RWPE2 (cell line): Measurements from ENCODE around the gene TEX264.

Experiments used
- ATAC-seq: fragments of 200-7000 bp; cut with Tn5 transposase; 3 replicates; pipeline ENCODE4 v1.9.1; 2021; ENCODE audit warnings: low read depth
- DNase-seq: peaks from one replicate; pipeline ENCODE4 v3.0.0-alpha.2; 2020; ENCODE audit warnings: low spot score
- H3K27ac ChIP-seq: fragments of 450-650 bp; 2 replicates; pipeline ENCODE4 v1.5.1; 2017; ENCODE audit warnings: mild to moderate bottlenecking; ENCODE audit not compliant: poor library complexity, severe bottlenecking
- H3K27me3 ChIP-seq: fragments of 250-450 bp; sonication (Bioruptor Pico); 2 replicates; pipeline ENCODE4 v1.5.1; 2021; ENCODE audit warnings: mild to moderate bottlenecking, moderate library complexity; ENCODE audit not compliant: insufficient read depth, poor library complexity, severe bottlenecking
- H3K36me3 ChIP-seq: fragments of 250-450 bp; sonication (Bioruptor Pico); 2 replicates; pipeline ENCODE4 v1.5.1; 2020; ENCODE audit warnings: low read depth, mild to moderate bottlenecking, moderate library complexity
- H3K4me1 ChIP-seq: fragments of 250-450 bp; sonication (Bioruptor Pico); 2 replicates; pipeline ENCODE4 v1.5.1; 2021; ENCODE audit warnings: mild to moderate bottlenecking, moderate library complexity; ENCODE audit not compliant: insufficient read depth, poor library complexity, severe bottlenecking
- H3K4me3 ChIP-seq: fragments of 250-450 bp; sonication (Bioruptor Pico); 2 replicates; pipeline ENCODE4 v1.5.1; 2021; ENCODE audit warnings: mild to moderate bottlenecking, moderate library complexity; ENCODE audit not compliant: severe bottlenecking
- H3K9me3 ChIP-seq: fragments of 250-450 bp; sonication (Bioruptor Pico); 2 replicates; pipeline ENCODE4 v1.5.1; 2021; ENCODE audit warnings: mild to moderate bottlenecking, moderate library complexity; ENCODE audit not compliant: severe bottlenecking
- CTCF ChIP-seq: fragments of 450-650 bp; IDR thresholded peaks from one replicate; pipeline ENCODE4 v1.5.1; 2017; ENCODE audit warnings: mild to moderate bottlenecking, moderate library complexity; ENCODE audit not compliant: poor library complexity, severe bottlenecking

Gene TEX264

GRCh38 chr3:51692980-51693395, 21.9 kb downstream of the TEX264 start:
- Histone ChIP-seq H3K4me1 (no peaks in the 10 kb centered on the region), H3K27me3 (no peaks in the 10 kb centered on the region), H3K4me3 (no peak overlapping the region), H3K36me3 (peaks cover 7% of the 10 kb centered on the region), H3K9me3 (no peaks in the 10 kb centered on the region), H3K27ac (no peak overlapping the region)
- TF ChIP-seq CTCF = no peak
- ATAC-seq (no peak), DNase-seq (no peak)

DNA sequence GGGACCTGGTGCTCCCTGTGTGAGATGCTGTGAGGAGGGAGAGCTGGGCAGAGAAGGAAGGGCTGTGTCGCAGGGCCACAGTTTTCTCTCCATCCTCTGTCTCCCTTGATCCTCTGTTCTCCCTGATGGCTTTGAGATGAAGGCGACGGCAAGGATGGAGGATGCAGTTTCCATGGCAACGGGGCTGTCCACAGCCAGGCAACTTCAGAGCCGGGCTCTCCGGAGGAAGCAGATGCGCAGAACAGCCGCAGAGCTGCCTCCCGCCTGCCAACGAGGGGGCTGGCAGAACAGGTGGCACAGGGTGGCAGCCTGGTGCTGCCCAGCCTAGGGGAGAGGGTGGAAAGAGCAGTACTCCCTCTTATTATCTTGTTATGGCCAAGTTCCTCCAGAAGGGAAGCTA, 25.9 kb downstream of the TEX264 start:
- no peaks in the 10 kb centered on the region for H3K4me1 ChIP-seq
- ATAC-seq = no peak
- H3K4me3 ChIP-seq = no peak overlapping the region
- no peaks in the 10 kb centered on the region for H3K27me3 ChIP-seq
- H3K9me3 ChIP-seq = no peaks in the 10 kb centered on the region
- H3K27ac ChIP-seq = no peak overlapping the region
- no peak for DNase-seq
- peaks cover 20% of the 10 kb centered on the region for H3K36me3 ChIP-seq
- no peak for TF ChIP-seq CTCF

GRCh38 chr3:51698209-51698608, 27.2 kb downstream of the TEX264 start:
- Histone ChIP-seq H3K27me3 (no peaks in the 10 kb centered on the region), H3K36me3 (peaks cover 20% of the 10 kb centered on the region)
- ATAC-seq = no peak

GRCh38 chr3:51700403-51700802, 29.4 kb downstream of the TEX264 start:
- H3K27ac ChIP-seq = no peak overlapping the region
- no peak for TF ChIP-seq CTCF
- no peak for ATAC-seq
- DNase-seq = no peak
- H3K4me1 ChIP-seq = no peaks in the 10 kb centered on the region
- peaks cover 20% of the 10 kb centered on the region for H3K36me3 ChIP-seq
- H3K4me3 ChIP-seq = no peak overlapping the region
- H3K9me3 ChIP-seq = no peaks in the 10 kb centered on the region
- no peaks in the 10 kb centered on the region for H3K27me3 ChIP-seq

More at GRCh38 chr3:51698209-51698608, 27.2 kb downstream of the TEX264 start:
- H3K4me3 ChIP-seq = no peak overlapping the region
- H3K9me3 ChIP-seq = no peaks in the 10 kb centered on the region
- no peaks in the 10 kb centered on the region for H3K4me1 ChIP-seq
- TF ChIP-seq CTCF = no peak
- no peak for DNase-seq
- H3K27ac ChIP-seq = no peak overlapping the region

DNA sequence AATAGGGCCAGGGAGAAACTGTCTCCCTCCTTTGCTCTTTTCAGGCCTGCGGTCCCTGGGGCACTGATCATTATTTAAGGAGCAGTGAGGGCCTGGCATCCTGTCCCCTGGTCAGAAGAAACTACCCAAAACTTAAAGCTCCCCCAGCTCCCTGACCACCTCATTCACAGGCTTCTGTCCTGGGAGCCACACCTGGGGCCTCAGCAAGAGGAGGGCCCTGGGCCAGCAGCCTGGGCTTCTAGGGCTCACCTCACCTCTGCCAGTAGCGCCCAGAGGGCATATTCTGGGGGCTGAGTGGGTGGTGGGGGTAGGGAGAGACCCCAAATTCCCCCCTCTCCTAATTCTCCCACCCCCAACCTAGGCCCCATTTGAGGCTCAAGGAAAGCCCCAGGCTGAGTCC, 31.1 kb downstream of the TEX264 start:
- no peak overlapping the region for H3K4me3 ChIP-seq
- peaks cover 20% of the 10 kb centered on the region for H3K36me3 ChIP-seq
- DNase-seq (no peak), ATAC-seq (no peak)
- H3K9me3 ChIP-seq = no peaks in the 10 kb centered on the region
- H3K27me3 ChIP-seq = no peaks in the 10 kb centered on the region
- no peak for TF ChIP-seq CTCF
- H3K4me1 ChIP-seq = no peaks in the 10 kb centered on the region
- no peak overlapping the region for H3K27ac ChIP-seq
